ENCODE measurements around the gene TACC2. TPM values are rescaled to one million over a fixed set of nuclear protein-coding genes. Genes with fewer than 3 reads are reported as not detected.

TACC2 gene
- total and polyA plus RNA-seq, 2 donors (not counting 3 experiments of a cell fraction or from before 2014, with no cell fraction given): 14.4 to 46.2 TPM

DNA sequence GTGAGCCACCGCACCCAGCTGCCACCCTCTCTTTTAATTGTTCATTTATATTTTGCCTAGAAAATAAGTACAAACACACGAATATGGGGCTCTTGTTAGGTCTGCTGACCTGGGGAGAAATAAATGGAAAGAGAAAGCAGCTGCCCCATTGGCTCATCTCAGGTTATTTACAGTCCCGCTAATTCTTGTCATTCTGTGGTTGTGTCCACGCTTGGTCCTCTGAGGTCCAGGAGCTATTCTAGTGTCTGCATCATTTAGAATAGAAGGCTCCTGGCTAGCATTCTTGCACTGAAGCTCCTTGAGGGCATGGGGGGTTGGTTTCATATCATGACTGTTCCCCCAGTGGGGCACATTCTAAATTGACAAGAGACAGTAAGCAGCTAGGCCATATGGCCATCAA is 128.5 kb downstream of the TACC2 start:
- no peak for TF ChIP-seq POLR2AphosphoS5 (IDR thresholded peaks at IDR 0.05; ENCODE audit: insufficient read depth, low read depth, low read length)
- POLR2A ChIA-PET: no interaction called here
- Histone ChIP-seq H3K9me3 (replicated peaks; ENCODE audit: control insufficient read depth, insufficient read depth, low read length) (no peaks in the 10 kb centered on the region), H3K27me3 (ENCODE audit: control insufficient read depth in 2 of 2, insufficient read depth in 2 of 2, low read length in 2 of 2) (no peaks in the 10 kb centered on the region), H2AFZ (ENCODE audit: low read depth, low read length) (no peak overlapping the region), H3K4me1 (ENCODE audit: control insufficient read depth, extremely low read depth, insufficient read depth, low read length) (peaks cover 32% of the 10 kb centered on the region), H3K9ac (replicated peaks; ENCODE audit: extremely low read depth, insufficient read depth, low read length) (no peak overlapping the region), H3K4me2 (ENCODE audit: insufficient read depth, low read length) (no peak overlapping the region), H3K79me2 (ENCODE audit: control insufficient read depth, insufficient read depth, low read length) (peaks cover 71% of the 10 kb centered on the region), H3K9me1 (replicated peaks; ENCODE audit: control insufficient read depth, extremely low read depth, insufficient read depth, low read length) (no peaks in the 10 kb centered on the region), H3K4me3 (replicated peaks in 1 of 3; ENCODE audit: insufficient read depth in 1 of 3, low read depth in 1 of 3, low read length in 3 of 3) (no peak overlapping the region), H4K20me1 (replicated peaks; ENCODE audit: control insufficient read depth, extremely low read depth, insufficient read depth, low read length) (no peaks in the 10 kb centered on the region), H3K36me3 (ENCODE audit: control insufficient read depth in 2 of 2, extremely low read depth in 1 of 2, insufficient read depth in 2 of 2, low read length in 2 of 2) (no peaks in the 10 kb centered on the region), H3K27ac (ENCODE audit: insufficient read depth, low read depth, low read length) (no peak overlapping the region)
- intact Hi-C loops (cut with micrococcal nuclease) (loop anchor here (10.0 kb wide), 1 partner anchor 363 kb away; no protein-coding TSS in a partner anchor), dilution Hi-C loops (cut with MboI; ENCODE audit: extremely low pct_ligation_motif_present, low sequenced_read_pairs) (no loop called here)
- no TSS peak for BruUV-seq (replicated peaks)
- FAIRE-seq (no peak), DNase-seq (ENCODE audit: low read depth, low spot score) (no peak)
- CTCF ChIA-PET: interaction anchor here (0.7 to 3.4 kb wide), 4 partner anchors 10 to 66 kb away, joined by 3 to 24 read pairs (median 9); no protein-coding TSS in a partner anchor

- ChIA-PET POLR2A (no interaction called here), CTCF (interaction anchor here (1.3 kb wide), 1 partner anchor 22 kb away, joined by 5 read pairs; no protein-coding TSS in a partner anchor)
- TF ChIP-seq POLR2AphosphoS5 (IDR thresholded peaks at IDR 0.05; ENCODE audit: insufficient read depth, low read depth, low read length): no peak
- no peak for TF ChIP-seq CTCF (IDR thresholded peaks at IDR 0.05; ENCODE audit: extremely low read depth in 1 of 2, insufficient read depth in 1 of 2, low read depth in 1 of 2, low read length in 2 of 2)
- no peak for TF ChIP-seq POLR2A (IDR thresholded peaks at IDR 0.05; ENCODE audit: low read depth, low read length)
- no peak for TF ChIP-seq MAX (IDR thresholded peaks at IDR 0.05; ENCODE audit: insufficient read depth, insufficient read length)
- no peak for TF ChIP-seq GATA2 (IDR thresholded peaks at IDR 0.05; ENCODE audit: insufficient read depth, insufficient read length, low read depth, low read length)
- dilution Hi-C loops (cut with MboI; ENCODE audit: extremely low pct_ligation_motif_present, low sequenced_read_pairs): no loop called here
- no TSS peak for BruUV-seq (replicated peaks)
- H3K27me3 ChIP-seq (ENCODE audit: control insufficient read depth in 2 of 2, insufficient read depth in 2 of 2, low read length in 2 of 2): no peaks in the 10 kb centered on the region
- H3K4me3 ChIP-seq (replicated peaks in 1 of 3; ENCODE audit: insufficient read depth in 1 of 3, low read depth in 1 of 3, low read length in 3 of 3): no peak overlapping the region
- H3K36me3 ChIP-seq (ENCODE audit: control insufficient read depth in 2 of 2, extremely low read depth in 1 of 2, insufficient read depth in 2 of 2, low read length in 2 of 2): no peaks in the 10 kb centered on the region
- intact Hi-C loops (cut with micrococcal nuclease): no loop called here
- H3K9me1 ChIP-seq (replicated peaks; ENCODE audit: control insufficient read depth, extremely low read depth, insufficient read depth, low read length): no peaks in the 10 kb centered on the region
- no peak overlapping the region for H2AFZ ChIP-seq (ENCODE audit: low read depth, low read length)
- no peaks in the 10 kb centered on the region for H4K20me1 ChIP-seq (replicated peaks; ENCODE audit: control insufficient read depth, extremely low read depth, insufficient read depth, low read length)
- FAIRE-seq (no peak), DNase-seq (ENCODE audit: low read depth, low spot score) (no peak)
- peaks cover 19% of the 10 kb centered on the region for H3K4me1 ChIP-seq (ENCODE audit: control insufficient read depth, extremely low read depth, insufficient read depth, low read length)
- no peaks in the 10 kb centered on the region for H3K9me3 ChIP-seq (replicated peaks; ENCODE audit: control insufficient read depth, insufficient read depth, low read length)
- H3K4me2 ChIP-seq (ENCODE audit: insufficient read depth, low read length): no peak overlapping the region
- no peak overlapping the region for H3K9ac ChIP-seq (replicated peaks; ENCODE audit: extremely low read depth, insufficient read depth, low read length)
- H3K27ac ChIP-seq (ENCODE audit: insufficient read depth, low read depth, low read length): no peak overlapping the region
- H3K79me2 ChIP-seq (ENCODE audit: control insufficient read depth, insufficient read depth, low read length): peaks cover 65% of the 10 kb centered on the region
These were observed 131.2 kb downstream of the TACC2 start for GRCh38 chr10:122120008-122120744.
